ENCODE results near the gene FUT7.
"Not testable (repeated sequence)": the region's sequence is repeated elsewhere in the genome, so short reads cannot be mapped to it uniquely, and the experiment has no call there.

The FUT7 gene

DNA sequence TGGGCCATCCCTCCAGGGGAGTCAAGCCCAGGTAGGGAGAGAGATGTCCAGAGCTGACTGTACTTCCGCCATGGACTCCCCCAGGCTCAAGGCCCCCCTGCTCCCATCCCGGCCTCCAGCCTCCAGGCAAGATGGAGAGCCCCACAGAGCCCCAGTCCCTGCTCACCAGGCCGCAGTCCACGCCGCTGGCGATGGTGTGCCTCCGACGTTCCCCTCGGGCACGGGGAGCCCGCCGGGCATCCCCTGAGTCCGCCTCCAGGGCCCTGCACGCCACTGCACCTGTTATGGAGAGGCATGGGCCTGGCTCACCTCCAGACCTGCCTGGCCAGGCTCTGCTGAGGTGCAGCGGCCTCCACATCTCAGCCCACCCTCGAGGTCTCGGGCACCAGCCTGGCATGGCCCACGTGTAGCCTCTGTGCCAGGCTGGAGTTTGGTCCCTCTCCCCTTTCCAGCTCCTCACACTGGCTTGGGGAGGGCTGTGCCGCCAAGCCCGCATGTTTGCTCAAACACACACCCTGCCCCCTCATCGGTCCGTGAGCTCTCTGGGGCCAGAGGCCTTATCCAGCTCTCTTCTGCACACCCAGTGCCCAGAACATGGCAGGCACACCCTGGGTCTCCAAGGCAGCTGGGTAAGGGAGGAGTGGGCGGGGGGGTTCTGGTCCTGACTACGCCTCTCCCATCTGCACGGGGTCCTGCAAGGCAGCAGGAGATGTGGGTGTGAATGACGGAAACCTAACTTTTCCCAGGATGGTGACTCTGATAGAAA lies 34.4 kb upstream of the FUT7 start:
- no peak for DNase-seq

- DNase-seq = no peak
Observed at GRCh38 chr9:137065336-137065967, 33.6 kb upstream of the FUT7 start.

DNA sequence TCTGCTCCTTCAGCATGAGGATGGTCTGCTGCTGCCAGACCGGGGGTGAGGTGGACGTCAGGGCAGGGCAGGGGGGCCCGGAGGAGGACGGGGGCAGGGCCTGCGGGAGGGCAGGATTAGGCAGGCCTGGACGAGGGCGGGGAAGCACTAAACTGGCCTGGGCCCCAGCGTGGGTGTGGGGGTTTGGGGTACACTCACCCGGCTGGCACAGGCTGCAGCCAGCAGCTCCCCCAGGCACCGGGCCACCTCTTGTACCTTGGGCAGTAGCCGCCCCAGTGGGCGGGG lies 32.9 kb upstream of the FUT7 start:
- DNase-seq = no peak

DNA sequence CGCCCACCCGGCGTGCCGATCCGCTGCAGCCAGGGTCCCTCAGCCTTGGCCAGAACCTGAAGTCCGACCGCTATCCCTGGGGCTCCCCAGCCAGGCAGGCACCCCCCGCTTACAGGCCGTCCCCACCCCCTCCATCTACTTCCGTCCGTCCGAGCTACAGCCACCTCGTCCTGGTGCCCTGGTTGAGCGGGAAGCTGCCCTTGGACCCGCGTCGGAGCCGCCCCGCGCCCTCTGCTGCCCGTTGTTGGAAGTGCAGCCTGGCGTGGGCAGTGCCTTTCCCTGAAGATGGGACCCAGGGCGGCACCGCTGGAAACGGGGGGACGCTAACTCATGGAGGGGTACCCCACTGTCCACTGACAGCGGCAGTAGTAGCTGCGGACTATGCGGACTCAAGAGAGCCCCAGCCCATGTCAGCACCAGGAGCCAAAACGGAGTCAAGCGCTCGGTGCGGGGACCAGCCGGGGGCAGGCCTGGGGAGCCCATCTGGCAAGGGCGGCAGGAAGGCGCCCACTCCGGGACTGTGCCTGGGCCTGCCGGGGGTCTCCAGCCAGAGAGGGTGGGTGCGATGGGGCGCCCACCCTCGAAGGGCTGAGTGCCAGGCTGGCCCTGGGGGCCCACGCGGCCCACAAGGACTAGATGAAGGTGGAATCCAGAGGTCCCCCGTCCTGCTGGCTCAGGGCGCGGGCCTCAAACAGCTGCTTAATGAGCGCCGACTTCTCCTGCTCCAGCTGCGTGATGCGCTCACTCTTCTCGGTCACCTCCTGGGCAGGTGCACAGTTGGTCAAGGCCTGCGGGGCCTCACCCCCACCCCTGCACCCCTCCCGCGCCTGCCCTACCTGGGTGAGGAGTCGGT lies 32.4 kb upstream of the FUT7 start:
- DNase-seq = peak; percentile 41

DNA sequence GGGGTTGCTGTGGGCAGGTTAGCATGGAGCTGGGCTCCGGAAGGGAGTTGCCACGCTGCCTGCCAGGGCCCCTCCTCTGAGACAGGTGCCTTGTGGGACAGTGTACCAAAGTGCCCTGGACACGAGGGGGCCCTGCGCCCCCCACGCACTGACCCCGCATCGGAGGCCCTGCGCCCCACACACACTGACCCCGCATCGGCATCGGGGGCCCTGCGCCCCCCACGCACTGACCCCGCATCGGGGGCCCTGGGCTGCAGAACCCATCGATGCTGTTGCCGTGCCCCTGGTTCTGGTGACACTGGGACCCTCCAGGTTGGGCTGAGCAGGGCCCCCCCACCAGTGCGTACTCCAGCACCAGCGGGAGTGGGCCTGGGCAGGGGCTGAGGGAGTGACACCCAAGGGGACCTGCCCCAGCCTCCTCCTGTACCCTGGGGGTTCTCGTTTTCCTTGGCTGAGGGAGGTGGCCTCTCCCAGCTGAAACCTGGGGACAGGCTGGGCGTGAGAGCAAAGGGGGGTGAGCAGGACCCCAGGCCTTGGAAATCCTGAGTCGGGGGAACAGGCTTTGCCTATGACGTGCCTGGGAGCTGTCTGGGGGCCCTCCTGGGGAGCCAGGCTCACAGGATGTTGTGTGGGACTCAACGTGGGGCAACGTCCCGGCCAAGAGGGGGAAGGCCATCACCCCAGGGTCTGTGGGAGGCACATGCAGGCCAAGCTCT lies 31.6 kb upstream of the FUT7 start:
- DNase-seq = no peak

DNA sequence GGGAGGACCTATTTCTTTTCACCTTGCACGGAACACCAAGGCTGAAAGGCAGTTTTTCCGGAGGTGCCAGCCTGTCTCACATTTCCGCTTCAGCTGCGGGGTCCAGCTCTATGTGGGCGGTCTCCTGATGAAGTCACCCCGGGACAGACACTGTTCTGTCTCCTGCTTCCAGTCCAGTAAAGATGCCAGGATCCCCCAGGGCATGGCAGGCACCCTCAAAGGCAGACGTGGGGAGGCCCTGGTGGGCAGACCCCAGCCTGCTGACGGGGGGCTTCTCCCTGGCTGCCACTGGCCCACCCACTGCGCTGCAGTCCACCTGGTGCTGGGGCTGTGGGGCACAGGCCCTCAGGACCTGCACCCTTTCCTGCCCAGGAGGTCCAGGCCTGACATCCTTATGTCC lies 30.9 kb upstream of the FUT7 start:
- not testable (repeated sequence) for DNase-seq

DNA sequence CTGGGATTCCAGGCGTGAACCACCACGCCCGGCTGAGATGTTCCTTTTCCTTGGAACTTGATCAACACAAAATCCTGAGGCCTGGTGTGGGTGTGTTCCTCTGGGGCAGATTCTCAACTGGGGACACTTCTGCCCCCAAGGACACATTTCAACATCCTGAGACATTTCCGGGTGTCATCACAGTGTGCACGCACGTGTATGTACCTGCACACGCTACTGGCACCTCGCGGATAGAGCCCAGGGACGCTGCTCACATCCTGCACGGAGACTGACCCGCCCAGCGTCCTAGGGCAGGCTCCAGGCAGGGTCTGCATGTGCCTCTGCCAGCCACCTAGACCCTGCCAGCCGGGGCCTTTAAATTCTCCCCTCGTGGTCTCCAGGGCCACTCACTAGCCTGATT lies 30.5 kb upstream of the FUT7 start:
- DNase-seq = no peak

GRCh38 chr9:137058521-137059234 lies 26.8 kb upstream of the FUT7 start:
- DNase-seq = no peak

DNA sequence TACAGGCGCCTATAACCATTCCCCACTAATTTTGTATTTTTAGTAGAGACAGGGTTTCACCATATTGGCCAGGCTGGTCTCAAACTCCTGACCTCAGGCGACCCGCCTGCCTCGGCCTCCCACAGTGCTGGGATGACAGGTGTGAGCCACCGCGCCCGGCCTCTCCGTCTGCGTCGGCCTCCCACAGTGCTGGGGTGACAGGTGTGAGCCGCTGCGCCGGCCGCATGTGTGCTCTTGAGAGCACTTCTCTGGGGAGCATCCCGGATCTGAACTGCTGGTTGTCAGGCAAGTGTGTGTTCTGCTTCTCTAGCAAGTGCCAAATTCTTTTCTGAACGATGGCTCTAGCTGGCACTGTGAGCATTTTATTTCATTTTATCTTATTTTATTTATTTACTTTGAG lies 25.7 kb upstream of the FUT7 start:
- DNase-seq = no peak

GRCh38 chr9:137056739-137057415 lies 25.0 kb upstream of the FUT7 start:
- no peak for DNase-seq

- no peak for DNase-seq
Observed at GRCh38 chr9:137055385-137056364, 23.8 kb upstream of the FUT7 start.

GRCh38 chr9:137054932-137055384 lies 23.1 kb upstream of the FUT7 start:
- no peak for DNase-seq

GRCh38 chr9:137053944-137054931 lies 22.4 kb upstream of the FUT7 start, which contains the start of gene ENTPD2:
ENTPD2 (minus strand) TSS chr9:137054061; CDS start chr9:137053997, 64 bp downstream.
- no peak for DNase-seq

DNA sequence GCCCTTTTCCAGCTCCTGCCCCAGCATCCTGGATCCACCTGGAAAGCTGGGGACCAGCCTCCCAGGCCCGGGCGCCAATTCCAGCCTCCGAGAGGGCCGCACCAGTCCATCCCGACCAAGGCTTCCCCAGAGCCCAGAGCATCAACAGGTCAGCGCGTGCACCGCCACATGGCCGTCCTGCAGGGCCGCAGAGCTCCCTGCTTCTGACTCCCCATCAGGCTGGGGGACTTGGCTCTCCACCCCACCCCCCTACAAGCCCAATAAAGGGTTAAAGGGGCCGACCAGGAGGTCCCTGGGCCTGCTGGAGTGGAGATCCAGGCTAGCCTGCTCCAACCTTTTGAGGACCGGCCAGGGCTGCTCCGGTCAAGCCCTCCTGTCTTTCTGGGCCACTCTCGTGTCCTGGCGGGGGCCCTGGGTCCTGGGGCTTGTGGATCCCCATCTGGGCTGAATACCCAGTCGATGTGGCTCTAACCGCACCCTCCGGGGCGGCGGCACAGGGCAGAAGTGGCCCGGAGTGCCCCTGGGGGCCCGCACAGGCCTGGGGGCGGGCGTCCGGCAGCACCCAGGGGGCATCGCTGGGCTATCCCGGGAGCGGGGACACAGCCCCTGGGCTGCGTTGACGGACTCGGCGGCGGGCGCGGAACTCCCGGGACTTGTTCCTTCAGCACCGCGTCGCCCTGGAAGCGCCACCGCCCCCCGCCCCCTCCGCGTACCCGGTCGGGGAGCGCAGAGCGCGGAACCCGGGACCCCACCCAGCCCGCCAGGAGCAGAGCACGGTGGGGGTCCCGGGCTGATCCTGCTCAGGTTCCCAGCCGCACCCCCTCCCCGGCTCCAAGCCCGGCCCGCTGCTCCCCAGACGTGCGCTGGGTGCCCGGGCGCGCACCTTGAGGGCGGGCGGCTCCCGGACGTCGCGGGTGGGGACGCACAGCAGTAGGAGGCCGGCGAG lies 21.4 kb upstream of the FUT7 start:
- DNase-seq = no peak

GRCh38 chr9:137052293-137052692 lies 20.4 kb upstream of the FUT7 start:
- DNase-seq = no peak

DNA sequence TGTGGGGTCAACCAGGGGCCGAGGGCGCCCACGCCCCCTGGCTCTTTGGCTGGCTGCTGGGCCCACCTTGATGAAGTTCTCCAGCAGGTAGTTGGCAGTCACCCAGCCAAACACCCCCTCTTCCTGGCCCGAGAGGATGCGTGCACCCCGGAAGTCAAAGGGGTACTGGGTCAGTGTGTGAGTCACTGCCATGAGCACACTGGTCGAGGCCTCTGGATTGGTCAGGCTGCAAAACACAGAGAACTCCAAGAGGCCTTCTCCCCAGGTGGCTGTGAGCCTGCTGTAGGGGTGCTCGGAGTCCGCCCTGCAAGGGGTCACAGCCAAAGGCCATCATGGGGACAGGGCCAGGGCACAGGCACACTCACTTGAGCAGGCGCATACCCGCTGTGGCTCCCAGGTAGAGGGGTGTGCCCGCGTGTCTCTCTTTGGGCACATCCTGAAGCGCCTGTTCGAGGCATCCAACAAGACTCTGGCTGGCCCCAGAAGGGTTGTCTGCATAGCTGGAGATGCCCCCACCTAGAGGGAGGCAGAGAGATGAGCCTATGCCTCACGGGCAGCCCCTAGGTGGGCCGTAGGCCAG lies 19.3 kb upstream of the FUT7 start:
- no peak for DNase-seq

GRCh38 chr9:137050570-137050969 lies 18.7 kb upstream of the FUT7 start:
- DNase-seq = no peak
